Suprapubic skin (tissue), 4 donors: ENCODE data around the gene DSG3. TPM values are rescaled to one million over a fixed set of nuclear protein-coding genes. Genes with fewer than 3 reads are reported as not detected.

Experiments used
- DNase-seq, 2 donors: peaks; one replicate each; pipeline ENCODE4 v3.0.0-alpha.2; 2019; ENCODE audit warnings: low spot score in 2 of 2
- H3K27ac ChIP-seq: fragments of 200-600 bp; sonication (generic); one replicate; pipeline ENCODE4 v1.5.1; 2019
- H3K27me3 ChIP-seq: fragments of 200-600 bp; sonication (generic); one replicate; pipeline ENCODE4 v1.5.1; 2019
- H3K36me3 ChIP-seq: fragments of 200-600 bp; sonication (generic); one replicate; pipeline ENCODE4 v1.5.1; 2019
- H3K4me1 ChIP-seq: fragments of 200-600 bp; sonication (generic); one replicate; pipeline ENCODE4 v1.5.1; 2019
- H3K4me3 ChIP-seq: fragments of 200-600 bp; sonication (generic); one replicate; pipeline ENCODE4 v1.5.1; 2019; ENCODE audit warnings: mild to moderate bottlenecking
- H3K9me3 ChIP-seq: fragments of 200-600 bp; sonication (generic); one replicate; pipeline ENCODE4 v1.5.1; 2019
- EP300 ChIP-seq: sonication (generic); formaldehyde crosslinking; IDR thresholded peaks from one replicate; pipeline ENCODE4 v1.6.1; 2017; ENCODE audit warnings: antibody characterized with exemption
- POLR2A ChIP-seq, 2 donors: fragments of 450-650 bp; IDR thresholded peaks; one replicate each; pipeline ENCODE4 v1.6.1; 2017; ENCODE audit warnings: antibody characterized with exemption in 2 of 2, mild to moderate bottlenecking in 2 of 2, moderate library complexity in 2 of 2
- POLR2AphosphoS5 ChIP-seq, 3 donors: sonication (generic); formaldehyde crosslinking; IDR thresholded peaks; one replicate each; pipeline ENCODE4 v1.6.1; 2017; ENCODE audit warnings: antibody characterized with exemption in 3 of 3
- WGBS: methylation state at CpG from one replicate; pipeline ENCODE4 v1.1.5; 2018; 5-methylcytosine and 5-hydroxymethylcytosine counted together
- total RNA-seq, 4 donors: library from RNA; depleted of rRNA; stranded (reverse); fragments of >200 nt; gene quantifications; one replicate each; pipeline ENCODE4 v1.1.0, GENCODE V29; 2016
- TF ChIP-seq, protein P1 (sequence below), 2 donors: fragments of 200-600 bp in 1 of 2; fragments of 450-650 bp in 1 of 2; sonication (generic) in 1 of 2; IDR thresholded peaks; one replicate each; pipeline ENCODE4 v1.5.1; 2016 to 2019; ENCODE audit warnings: antibody characterized with exemption in 2 of 2, mild to moderate bottlenecking in 1 of 2, moderate library complexity in 1 of 2

The DSG3 gene
- total RNA-seq, 4 donors from 2014 or later = 81.8 to 223 (median 168) TPM

DNA sequence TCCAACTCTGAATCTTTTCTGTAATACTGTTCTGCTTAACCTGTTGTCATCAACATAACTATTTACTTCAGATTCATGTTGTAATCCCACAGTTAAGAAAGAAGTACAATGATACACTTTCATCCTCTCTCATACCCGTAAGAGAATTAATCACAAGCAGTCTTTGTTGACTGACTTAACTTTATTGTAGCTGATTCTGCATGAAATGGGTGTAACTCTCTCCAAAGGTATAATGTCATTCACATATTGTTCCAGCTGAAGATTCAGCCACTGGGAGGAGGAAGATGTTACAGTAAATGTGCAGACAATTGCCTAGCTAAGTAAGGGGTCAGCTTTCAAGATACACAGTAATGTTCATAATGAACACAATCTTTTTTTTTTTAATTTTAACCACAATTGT, 36.9 kb downstream of the DSG3 start:
- TF ChIP-seq POLR2A (IDR thresholded peaks at IDR 0.05) = no peak
- TF ChIP-seq EP300 = no peak
- TF ChIP-seq POLR2AphosphoS5 (IDR thresholded peaks at IDR 0.05) = no peak
- TF ChIP-seq, protein P1, sequence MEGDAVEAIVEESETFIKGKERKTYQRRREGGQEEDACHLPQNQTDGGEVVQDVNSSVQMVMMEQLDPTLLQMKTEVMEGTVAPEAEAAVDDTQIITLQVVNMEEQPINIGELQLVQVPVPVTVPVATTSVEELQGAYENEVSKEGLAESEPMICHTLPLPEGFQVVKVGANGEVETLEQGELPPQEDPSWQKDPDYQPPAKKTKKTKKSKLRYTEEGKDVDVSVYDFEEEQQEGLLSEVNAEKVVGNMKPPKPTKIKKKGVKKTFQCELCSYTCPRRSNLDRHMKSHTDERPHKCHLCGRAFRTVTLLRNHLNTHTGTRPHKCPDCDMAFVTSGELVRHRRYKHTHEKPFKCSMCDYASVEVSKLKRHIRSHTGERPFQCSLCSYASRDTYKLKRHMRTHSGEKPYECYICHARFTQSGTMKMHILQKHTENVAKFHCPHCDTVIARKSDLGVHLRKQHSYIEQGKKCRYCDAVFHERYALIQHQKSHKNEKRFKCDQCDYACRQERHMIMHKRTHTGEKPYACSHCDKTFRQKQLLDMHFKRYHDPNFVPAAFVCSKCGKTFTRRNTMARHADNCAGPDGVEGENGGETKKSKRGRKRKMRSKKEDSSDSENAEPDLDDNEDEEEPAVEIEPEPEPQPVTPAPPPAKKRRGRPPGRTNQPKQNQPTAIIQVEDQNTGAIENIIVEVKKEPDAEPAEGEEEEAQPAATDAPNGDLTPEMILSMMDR (IDR thresholded peaks at IDR 0.05) = no peak
- 56% methylated on average over 1 of the region's 1 CpG for WGBS
- no peak for DNase-seq
- Histone ChIP-seq H3K9me3 (no peaks in the 10 kb centered on the region), H3K4me3 (no peak overlapping the region), H3K36me3 (no peaks in the 10 kb centered on the region), H3K27ac (no peak overlapping the region), H3K4me1 (peaks cover 19% of the 10 kb centered on the region), H3K27me3 (no peaks in the 10 kb centered on the region)

DNA sequence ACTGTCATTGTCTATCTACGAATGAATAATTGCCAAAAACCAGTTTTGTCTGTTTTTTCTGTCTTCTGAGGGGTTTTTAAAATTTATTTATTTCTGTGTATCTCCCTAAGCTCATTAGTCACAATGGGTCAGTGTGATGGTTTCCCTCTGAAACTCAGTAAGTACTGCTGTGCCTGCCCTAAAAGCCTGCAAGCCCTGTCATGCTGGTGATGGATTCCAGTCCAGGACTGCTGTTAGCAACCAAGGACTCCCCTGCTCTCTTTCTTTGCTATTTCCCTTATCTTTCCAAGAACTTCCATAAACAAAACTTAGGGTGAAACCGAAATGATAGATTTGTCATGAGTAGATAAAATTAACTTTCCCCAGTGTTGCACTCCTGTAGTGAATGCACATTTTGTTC, 38.6 kb downstream of the DSG3 start:
- no peak overlapping the region for H3K4me3 ChIP-seq
- H3K4me1 ChIP-seq = peaks cover 16% of the 10 kb centered on the region
- TF ChIP-seq EP300 = no peak
- TF ChIP-seq POLR2A (IDR thresholded peaks at IDR 0.05) = no peak
- TF ChIP-seq, protein P1 (IDR thresholded peaks at IDR 0.05) = no peak
- no peak for TF ChIP-seq POLR2AphosphoS5 (IDR thresholded peaks at IDR 0.05)
- WGBS = 48% methylated on average over 2 of the region's 2 CpGs
- no peak overlapping the region for H3K27ac ChIP-seq
- no peaks in the 10 kb centered on the region for H3K27me3 ChIP-seq
- no peak for DNase-seq
- H3K36me3 ChIP-seq = no peaks in the 10 kb centered on the region
- no peaks in the 10 kb centered on the region for H3K9me3 ChIP-seq

DNA sequence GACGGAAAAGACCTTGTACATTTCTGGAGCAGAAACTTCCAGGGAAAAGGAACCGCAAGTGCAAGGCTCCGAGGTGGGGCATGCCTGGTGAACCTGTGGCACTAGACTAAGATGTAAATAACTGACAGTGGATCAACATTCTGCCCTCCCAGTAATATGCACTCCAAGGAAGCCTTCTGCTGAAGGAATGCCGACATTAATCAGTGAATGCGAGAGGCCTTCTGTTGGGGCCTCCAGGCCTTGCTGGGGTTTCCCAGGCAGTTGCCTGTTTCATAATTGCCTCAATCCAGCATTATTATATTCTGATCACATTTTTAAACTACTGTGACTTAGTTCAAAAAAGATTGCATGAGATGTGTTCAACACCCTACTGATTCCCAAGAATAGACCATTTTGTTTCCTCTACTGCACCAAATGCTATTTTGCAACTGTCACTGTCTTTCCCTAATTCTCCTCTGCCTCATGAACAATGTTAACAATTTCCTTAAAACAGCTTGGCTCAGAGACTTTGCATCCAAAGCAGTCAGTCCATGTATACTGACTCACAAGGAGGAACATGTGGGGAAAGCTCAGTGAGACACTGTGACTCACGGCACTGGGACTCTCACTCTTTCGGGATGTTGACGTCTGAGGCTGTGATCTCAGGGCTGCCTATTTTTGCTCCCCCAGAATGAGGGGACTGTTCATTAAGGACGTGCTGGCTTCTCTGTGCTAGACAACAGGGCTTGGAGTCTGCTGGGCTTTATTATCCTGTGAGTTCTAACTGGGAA, 39.9 kb downstream of the DSG3 start:
- no peaks in the 10 kb centered on the region for H3K9me3 ChIP-seq
- H3K27ac ChIP-seq = peak overlapping the region; percentile 39
- no peaks in the 10 kb centered on the region for H3K27me3 ChIP-seq
- H3K4me3 ChIP-seq = no peak overlapping the region
- TF ChIP-seq EP300 (no peak), POLR2AphosphoS5 (IDR thresholded peaks at IDR 0.05) (no peak), POLR2A (IDR thresholded peaks at IDR 0.05) (no peak)
- TF ChIP-seq, protein P1 (IDR thresholded peaks at IDR 0.05) = no peak
- H3K36me3 ChIP-seq = no peaks in the 10 kb centered on the region
- H3K4me1 ChIP-seq = peaks cover 9% of the 10 kb centered on the region
- no peak for DNase-seq
- 67% methylated on average over 9 of the region's 9 CpGs for WGBS

DNA sequence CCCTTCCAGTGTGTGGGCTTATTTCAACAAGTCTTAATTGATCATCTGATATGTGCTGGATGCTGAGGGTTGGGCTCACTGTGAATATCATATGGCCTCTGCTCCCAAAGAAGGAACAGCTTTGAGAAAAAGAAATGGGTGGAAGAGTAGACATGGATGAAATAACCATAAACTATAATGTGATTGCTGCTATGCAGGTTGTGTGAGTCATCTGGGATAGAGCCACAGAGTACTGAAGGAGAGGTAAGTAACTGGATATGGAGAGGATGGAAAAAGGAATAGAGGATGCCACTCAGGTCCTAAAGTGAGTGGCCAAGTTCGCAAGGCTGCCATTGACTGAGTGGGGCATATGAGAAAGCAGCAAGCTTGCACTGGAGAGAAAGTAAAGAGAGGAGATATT, 41.8 kb downstream of the DSG3 start:
- DNase-seq = no peak
- H3K27me3 ChIP-seq = no peaks in the 10 kb centered on the region
- H3K4me1 ChIP-seq = peaks cover 8% of the 10 kb centered on the region
- WGBS = 88% methylated on average over 1 of the region's 1 CpG
- H3K9me3 ChIP-seq = no peaks in the 10 kb centered on the region
- H3K4me3 ChIP-seq = no peak overlapping the region
- H3K36me3 ChIP-seq = no peaks in the 10 kb centered on the region
- H3K27ac ChIP-seq = no peak overlapping the region
- TF ChIP-seq, protein P1 (IDR thresholded peaks at IDR 0.05) = no peak
- TF ChIP-seq POLR2A (IDR thresholded peaks at IDR 0.05) (no peak), POLR2AphosphoS5 (IDR thresholded peaks at IDR 0.05) (no peak), EP300 (no peak)

DNA sequence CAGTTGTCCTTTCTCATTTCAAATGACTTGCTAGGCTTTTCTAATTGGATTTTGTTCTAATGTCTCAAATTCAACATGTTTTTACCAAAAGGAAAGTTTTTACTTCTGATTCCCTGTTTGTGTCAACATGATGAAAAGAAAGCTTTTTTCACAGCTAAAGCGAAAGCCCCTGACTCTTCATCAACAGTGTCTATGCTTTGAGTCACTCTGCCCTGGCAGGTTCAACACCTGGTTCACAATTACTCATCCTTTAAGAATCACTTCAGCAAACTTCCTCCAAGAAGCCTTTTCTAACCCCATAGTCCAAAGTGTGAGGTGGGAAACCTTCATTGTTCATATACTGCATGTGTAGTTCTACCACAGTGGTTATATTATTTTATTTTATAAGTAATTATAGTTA, 42.8 kb downstream of the DSG3 start:
- no peaks in the 10 kb centered on the region for H3K27me3 ChIP-seq
- no peaks in the 10 kb centered on the region for H3K36me3 ChIP-seq
- no peak overlapping the region for H3K27ac ChIP-seq
- H3K9me3 ChIP-seq = no peaks in the 10 kb centered on the region
- no peak for TF ChIP-seq POLR2A (IDR thresholded peaks at IDR 0.05)
- TF ChIP-seq, protein P1 (IDR thresholded peaks at IDR 0.05) = no peak
- TF ChIP-seq POLR2AphosphoS5 (IDR thresholded peaks at IDR 0.05) = no peak
- TF ChIP-seq EP300 = no peak
- H3K4me1 ChIP-seq = peaks cover 8% of the 10 kb centered on the region
- WGBS = 51% methylated on average over 1 of the region's 1 CpG
- no peak overlapping the region for H3K4me3 ChIP-seq
- DNase-seq = no peak
